ENCODE data around the gene TMEM97.

Gene TMEM97

GRCh38 chr17:28342313-28342712, 23.3 kb downstream of the TMEM97 start:
- Histone ChIP-seq H3K79me2 (ENCODE audit: insufficient read depth, low read length) (no peaks in the 10 kb centered on the region), H3K36me3 (ENCODE audit: insufficient read depth, low read length) (peaks cover 52% of the 10 kb centered on the region)

GRCh38 chr17:28343491-28343932, 24.5 kb downstream of the TMEM97 start:
- Histone ChIP-seq H3K4me2 (ENCODE audit: low read length) (0 out of 2 replicates have a peak overlapping the region, but pooled peaks have one; percentile 14), H3F3A (ENCODE audit: insufficient read depth, low read length) (no peaks in the 10 kb centered on the region), H3K4me3 (ENCODE audit: low read depth, low read length, poor library complexity, severe bottlenecking) (no peak overlapping the region), H4K20me1 (ENCODE audit: insufficient read depth, low read length) (no peaks in the 10 kb centered on the region), H2AFZ (ENCODE audit: low read length) (no peak overlapping the region), H3K9me2 (ENCODE audit: low read depth, low read length) (no peaks in the 10 kb centered on the region), H3K9me3 (ENCODE audit: low read length) (no peaks in the 10 kb centered on the region), H3K27ac (ENCODE audit: low read depth, low read length, poor library complexity, severe bottlenecking) (peak overlapping the region; percentile 84), H3K4me1 (ENCODE audit: insufficient read depth, low read length, severe bottlenecking) (peaks cover 12% of the 10 kb centered on the region), H3K9ac (ENCODE audit: low read length) (no peak overlapping the region; the same call in 1 of the 2 replicates), H3K79me2 (ENCODE audit: insufficient read depth, low read length) (no peaks in the 10 kb centered on the region), H3K27me3 (ENCODE audit: insufficient read depth, low read length) (no peaks in the 10 kb centered on the region), H3K36me3 (ENCODE audit: insufficient read depth, low read length) (peaks cover 64% of the 10 kb centered on the region)
- TF ChIP-seq EZH2 (IDR thresholded peaks at IDR 0.05; ENCODE audit: borderline replicate concordance, low read length): no peak
- TF ChIP-seq CTCF (IDR thresholded peaks at IDR 0.05; ENCODE audit: low read length): no peak

More at GRCh38 chr17:28342313-28342712, 23.3 kb downstream of the TMEM97 start:
- TF ChIP-seq CTCF (IDR thresholded peaks at IDR 0.05; ENCODE audit: low read length) (no peak), EZH2 (IDR thresholded peaks at IDR 0.05; ENCODE audit: borderline replicate concordance, low read length) (no peak)
- H3K9me2 ChIP-seq (ENCODE audit: low read depth, low read length): no peaks in the 10 kb centered on the region
- H3K4me2 ChIP-seq (ENCODE audit: low read length): no peak overlapping the region
- no peak overlapping the region for H3K9ac ChIP-seq (ENCODE audit: low read length)
- no peaks in the 10 kb centered on the region for H4K20me1 ChIP-seq (ENCODE audit: insufficient read depth, low read length)
- no peaks in the 10 kb centered on the region for H3F3A ChIP-seq (ENCODE audit: insufficient read depth, low read length)
- no peak overlapping the region for H2AFZ ChIP-seq (ENCODE audit: low read length)
- no peaks in the 10 kb centered on the region for H3K27me3 ChIP-seq (ENCODE audit: insufficient read depth, low read length)
- H3K4me3 ChIP-seq (ENCODE audit: low read depth, low read length, poor library complexity, severe bottlenecking): no peak overlapping the region
- no peaks in the 10 kb centered on the region for H3K9me3 ChIP-seq (ENCODE audit: low read length)
- H3K27ac ChIP-seq (ENCODE audit: low read depth, low read length, poor library complexity, severe bottlenecking): peak overlapping the region; percentile 75
- H3K4me1 ChIP-seq (ENCODE audit: insufficient read depth, low read length, severe bottlenecking): peaks cover 12% of the 10 kb centered on the region

GRCh38 chr17:28344011-28344410, 25.0 kb downstream of the TMEM97 start:
- no peaks in the 10 kb centered on the region for H4K20me1 ChIP-seq (ENCODE audit: insufficient read depth, low read length)
- H3K79me2 ChIP-seq (ENCODE audit: insufficient read depth, low read length): no peaks in the 10 kb centered on the region
- no peak overlapping the region for H3K4me3 ChIP-seq (ENCODE audit: low read depth, low read length, poor library complexity, severe bottlenecking)
- H3F3A ChIP-seq (ENCODE audit: insufficient read depth, low read length): no peaks in the 10 kb centered on the region
- H3K9ac ChIP-seq (ENCODE audit: low read length): no peak overlapping the region; the same call in 1 of the 2 replicates
- H3K4me2 ChIP-seq (ENCODE audit: low read length): 0 out of 2 replicates have a peak overlapping the region, but pooled peaks have one; percentile 14
- no peaks in the 10 kb centered on the region for H3K27me3 ChIP-seq (ENCODE audit: insufficient read depth, low read length)
- H3K4me1 ChIP-seq (ENCODE audit: insufficient read depth, low read length, severe bottlenecking): peaks cover 12% of the 10 kb centered on the region
- no peaks in the 10 kb centered on the region for H3K9me3 ChIP-seq (ENCODE audit: low read length)
- H3K36me3 ChIP-seq (ENCODE audit: insufficient read depth, low read length): peaks cover 69% of the 10 kb centered on the region
- H3K9me2 ChIP-seq (ENCODE audit: low read depth, low read length): no peaks in the 10 kb centered on the region
- peak overlapping the region; percentile 84 for H3K27ac ChIP-seq (ENCODE audit: low read depth, low read length, poor library complexity, severe bottlenecking)
- no peak overlapping the region for H2AFZ ChIP-seq (ENCODE audit: low read length)
- no peak for TF ChIP-seq EZH2 (IDR thresholded peaks at IDR 0.05; ENCODE audit: borderline replicate concordance, low read length)
- TF ChIP-seq CTCF (IDR thresholded peaks at IDR 0.05; ENCODE audit: low read length): no peak

Data from OCI-LY1 (cell line).